ENCODE measurements around the gene PDE1C.

Gene PDE1C

GRCh38 chr7:31763548-31763947 is 306.7 kb downstream of the PDE1C start:
- no peak for DNase-seq

GRCh38 chr7:31761646-31762045 is 308.6 kb downstream of the PDE1C start:
- DNase-seq = no peak

- no peak for DNase-seq
Measured at GRCh38 chr7:31758755-31759154, 311.5 kb downstream of the PDE1C start.

- DNase-seq = no peak
Measured at GRCh38 chr7:31751726-31752125, 318.5 kb downstream of the PDE1C start.

- DNase-seq = no peak
Measured at GRCh38 chr7:31748084-31748483, 322.1 kb downstream of the PDE1C start.

- DNase-seq = no peak
Measured at GRCh38 chr7:31747553-31747952, 322.7 kb downstream of the PDE1C start.

- peak; percentile 70 to 71 for DNase-seq
Measured at GRCh38 chr7:31744294-31744874, 325.8 kb downstream of the PDE1C start.

- no peak for DNase-seq
Measured at GRCh38 chr7:31741852-31742251, 328.4 kb downstream of the PDE1C start.

GRCh38 chr7:31735991-31736982 is 333.9 kb downstream of the PDE1C start:
- peak; percentile 67 to 79 for DNase-seq

GRCh38 chr7:31734456-31734855 is 335.8 kb downstream of the PDE1C start:
- no peak for DNase-seq

- no peak for DNase-seq
Measured at GRCh38 chr7:31729195-31729804, 340.9 kb downstream of the PDE1C start.

- DNase-seq = no peak
Measured at GRCh38 chr7:31724696-31725095, 345.5 kb downstream of the PDE1C start.

- no peak for DNase-seq
Measured at GRCh38 chr7:31720366-31720765, 349.8 kb downstream of the PDE1C start.

- no peak for DNase-seq
Measured at GRCh38 chr7:31716355-31716754, 353.9 kb downstream of the PDE1C start.

GRCh38 chr7:31710171-31710570 is 360.0 kb downstream of the PDE1C start:
- no peak for DNase-seq

- DNase-seq = no peak
Measured at GRCh38 chr7:31707089-31707488, 363.1 kb downstream of the PDE1C start.

- no peak for DNase-seq
Measured at GRCh38 chr7:31705377-31705776, 364.8 kb downstream of the PDE1C start.

- no peak for DNase-seq
Measured at GRCh38 chr7:31702354-31702753, 367.9 kb downstream of the PDE1C start.
